Fibroblast of pulmonary artery (primary cell): ENCODE results near the gene TARS2.
A peak's percentile ranks its signal among the peaks of the same experiment; 100 is the strongest.

ENCODE experiments used
- DNase-seq: peaks from one replicate; pipeline ENCODE4 v3.0.0-alpha.2; 2010; ENCODE audit warnings: low read depth
- H3K4me3 ChIP-seq: replicated peaks from 2 replicates; pipeline ENCODE4 v1.5.1; 2011; ENCODE audit warnings: low read depth, mild to moderate bottlenecking, control low read depth, low read length, moderate library complexity
- TF ChIP-seq, protein P1 (sequence below): IDR thresholded peaks from 2 replicates; pipeline ENCODE4 v1.5.1; 2011; ENCODE audit warnings: mild to moderate bottlenecking, control low read depth, low read length, inconsistent platforms; ENCODE audit errors: missing control alignments

The TARS2 gene

DNA sequence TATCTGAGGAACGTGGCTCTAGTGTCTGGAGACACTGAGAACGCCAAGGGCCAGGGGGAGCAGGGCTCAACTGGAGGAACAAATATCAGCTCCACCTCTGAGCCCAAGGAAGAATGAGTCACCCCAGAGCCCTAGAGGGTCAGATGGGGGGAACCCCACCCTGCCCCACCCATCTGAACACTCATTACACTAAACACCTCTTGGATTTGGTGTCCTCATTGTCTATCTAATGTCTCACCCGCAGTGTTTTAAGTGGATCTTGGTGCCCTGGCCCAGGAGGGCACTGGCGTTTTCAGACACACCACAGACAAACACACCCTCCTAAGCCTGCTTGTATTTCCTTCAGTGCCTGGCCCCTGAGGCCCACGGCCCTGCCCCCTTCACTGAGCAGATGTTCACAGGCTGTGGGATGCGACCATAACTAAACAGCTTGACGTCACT lies 26.2 kb downstream of the TARS2 start:
- TF ChIP-seq, protein P1, sequence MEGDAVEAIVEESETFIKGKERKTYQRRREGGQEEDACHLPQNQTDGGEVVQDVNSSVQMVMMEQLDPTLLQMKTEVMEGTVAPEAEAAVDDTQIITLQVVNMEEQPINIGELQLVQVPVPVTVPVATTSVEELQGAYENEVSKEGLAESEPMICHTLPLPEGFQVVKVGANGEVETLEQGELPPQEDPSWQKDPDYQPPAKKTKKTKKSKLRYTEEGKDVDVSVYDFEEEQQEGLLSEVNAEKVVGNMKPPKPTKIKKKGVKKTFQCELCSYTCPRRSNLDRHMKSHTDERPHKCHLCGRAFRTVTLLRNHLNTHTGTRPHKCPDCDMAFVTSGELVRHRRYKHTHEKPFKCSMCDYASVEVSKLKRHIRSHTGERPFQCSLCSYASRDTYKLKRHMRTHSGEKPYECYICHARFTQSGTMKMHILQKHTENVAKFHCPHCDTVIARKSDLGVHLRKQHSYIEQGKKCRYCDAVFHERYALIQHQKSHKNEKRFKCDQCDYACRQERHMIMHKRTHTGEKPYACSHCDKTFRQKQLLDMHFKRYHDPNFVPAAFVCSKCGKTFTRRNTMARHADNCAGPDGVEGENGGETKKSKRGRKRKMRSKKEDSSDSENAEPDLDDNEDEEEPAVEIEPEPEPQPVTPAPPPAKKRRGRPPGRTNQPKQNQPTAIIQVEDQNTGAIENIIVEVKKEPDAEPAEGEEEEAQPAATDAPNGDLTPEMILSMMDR, result no peak
- no peak overlapping the region for H3K4me3 ChIP-seq
- DNase-seq, result no peak

DNA sequence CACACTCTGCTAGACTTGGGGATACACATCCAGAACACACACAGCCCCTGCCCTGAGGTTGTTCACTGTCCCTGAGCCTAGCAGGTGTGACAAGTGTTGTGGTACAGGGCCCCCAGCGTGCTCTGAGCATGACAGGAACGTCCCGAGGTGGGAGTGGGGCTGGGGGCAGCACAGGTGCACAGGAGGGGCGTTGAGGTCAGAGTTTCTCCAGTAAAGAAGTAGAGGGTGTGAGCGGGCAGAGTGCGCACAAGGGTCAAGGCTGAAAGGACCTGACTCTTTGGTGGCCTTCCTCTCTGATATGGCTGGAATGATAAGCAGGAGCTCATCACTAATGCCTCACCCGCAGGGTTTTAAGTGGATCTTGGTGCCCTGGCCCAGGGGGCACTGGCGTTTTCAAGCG lies 27.0 kb downstream of the TARS2 start:
- TF ChIP-seq, protein P1, result no peak
- H3K4me3 ChIP-seq, result no peak overlapping the region
- no peak for DNase-seq

DNA sequence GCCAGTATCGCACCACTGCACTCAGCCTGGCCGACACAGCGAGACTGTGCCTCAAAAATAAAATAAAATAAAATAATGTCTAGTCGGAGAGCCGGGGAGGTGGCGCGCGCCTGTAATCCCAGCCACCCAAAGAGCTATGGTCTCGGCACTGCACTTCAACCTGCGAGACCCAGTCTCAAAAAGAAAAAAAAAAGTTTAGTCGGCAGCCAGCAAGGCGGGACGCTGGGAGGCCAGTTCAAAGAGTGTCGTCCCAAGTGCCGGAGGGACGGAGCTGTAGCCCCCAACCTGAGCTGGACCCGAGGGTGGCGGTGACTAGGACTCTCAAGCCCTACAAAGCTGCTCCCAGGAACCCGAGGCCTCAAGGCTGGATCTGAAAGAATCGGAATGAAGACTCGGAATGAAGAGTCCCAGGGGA lies 27.7 kb downstream of the TARS2 start:
- H3K4me3 ChIP-seq, result peak overlapping the region; percentile 67
- TF ChIP-seq, protein P1, result no peak
- no peak for DNase-seq

DNA sequence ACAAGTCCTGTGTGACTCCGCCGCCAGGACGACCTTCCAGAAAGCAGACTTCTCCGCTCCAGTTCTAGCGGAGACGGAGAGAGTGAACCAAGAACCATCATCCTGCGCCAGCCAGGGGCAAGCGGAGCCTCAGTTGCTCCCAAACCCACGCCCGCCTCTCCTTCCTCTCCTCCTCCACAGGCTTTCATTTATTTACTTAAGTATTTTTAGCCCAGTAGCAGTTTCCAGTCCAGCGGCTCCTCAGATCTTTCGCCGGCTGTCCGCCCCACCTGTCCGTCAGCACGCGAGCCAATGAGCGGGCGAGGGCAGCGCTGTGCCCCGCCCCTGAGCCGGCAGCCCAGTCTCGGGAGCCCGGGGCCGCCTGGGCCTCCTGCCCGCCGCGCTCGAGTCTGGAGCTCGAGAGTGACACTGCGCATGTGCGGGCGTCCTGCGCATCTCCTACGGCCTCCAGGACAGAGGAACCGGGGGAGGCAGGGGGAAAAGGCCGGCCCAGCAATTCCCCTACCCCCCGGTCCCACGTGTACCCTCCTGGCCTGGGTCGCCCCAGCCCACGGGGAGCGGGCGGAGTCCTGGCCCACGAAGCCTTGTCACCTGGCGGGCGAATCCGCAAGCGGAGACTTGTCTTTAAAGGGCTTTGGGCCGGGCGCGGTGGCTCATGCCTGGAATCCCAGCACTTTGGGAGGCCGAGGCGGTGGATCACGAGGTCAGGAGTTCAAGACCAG lies 28.3 kb downstream of the TARS2 start, which contains the start of gene FALEC:
Gene FALEC (plus strand): TSS at position 425 of the 722 bp plus-strand sequence.
- TF ChIP-seq, protein P1, result no peak
- H3K4me3 ChIP-seq, result peak within 1 kb of the TSS; percentile 67
- DNase-seq, result peak; percentile 96

DNA sequence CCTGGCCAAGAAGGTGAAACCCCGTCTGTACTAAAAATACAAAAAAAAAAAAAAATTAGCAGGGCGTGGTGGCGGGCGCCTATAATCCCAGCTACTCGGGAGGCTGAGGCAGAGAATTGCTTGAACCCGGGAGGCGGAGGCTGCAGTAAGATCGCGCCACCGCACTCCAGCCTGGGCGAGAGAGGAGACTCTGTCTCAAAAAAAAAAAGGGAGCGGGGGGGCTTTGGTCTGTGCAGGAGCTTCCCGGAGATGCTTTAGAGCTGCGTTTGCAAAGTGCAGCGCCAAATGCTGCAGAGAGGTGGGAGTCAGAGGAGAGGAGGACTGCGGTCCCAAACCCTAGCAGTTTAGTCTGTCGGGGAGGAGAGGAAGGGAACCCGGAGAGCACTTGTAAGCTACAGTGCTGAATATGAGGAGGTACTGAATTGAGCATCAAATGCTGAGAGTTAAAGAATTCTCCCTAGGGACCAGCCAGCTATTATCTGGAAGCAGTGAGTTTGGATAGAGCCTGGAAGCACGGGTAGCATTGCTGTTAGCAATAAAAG lies 28.9 kb downstream of the TARS2 start:
- peak; percentile 13 for DNase-seq
- peak overlapping the region; percentile 67 for H3K4me3 ChIP-seq
- TF ChIP-seq, protein P1, result no peak

DNA sequence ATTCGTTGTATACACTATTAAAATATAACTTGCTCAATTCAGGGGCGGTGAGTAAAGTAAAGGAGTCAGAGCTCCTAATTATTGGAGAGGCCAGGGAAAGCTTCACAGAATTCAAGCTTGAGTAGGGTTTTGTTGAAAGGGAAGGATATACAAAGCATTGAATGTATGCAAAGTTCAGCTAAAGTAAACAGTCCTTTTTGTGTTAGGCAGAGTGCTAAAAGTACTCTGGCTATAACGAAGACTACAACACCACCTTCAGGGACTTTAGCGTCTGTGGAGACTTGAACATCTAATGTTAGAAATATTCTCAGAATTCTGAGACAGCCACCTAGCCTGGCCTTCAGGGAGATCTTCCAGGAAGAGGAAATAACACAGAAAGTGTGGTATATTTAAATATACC lies 29.4 kb downstream of the TARS2 start:
- H3K4me3 ChIP-seq, result no peak overlapping the region
- DNase-seq, result peak; percentile 17
- TF ChIP-seq, protein P1, result no peak
